K562 (cell line): ENCODE results near the gene ECE2. TPM values are rescaled to one million over a fixed set of nuclear protein-coding genes. Genes with fewer than 3 reads are reported as not detected.
A peak's percentile ranks its signal among the peaks of the same experiment; 100 is the strongest.

Experiments used
- BRF2 ChIP-seq: IDR thresholded peaks from 3 replicates; pipeline ENCODE4 v1.6.1; 2011; ENCODE audit warnings: borderline replicate concordance, mild to moderate bottlenecking; ENCODE audit not compliant: insufficient read length, insufficient read depth
- MGA ChIP-seq: fragments of 450-650 bp; IDR thresholded peaks from 2 replicates; pipeline ENCODE4 v1.6.1; 2016; ENCODE audit warnings: mild to moderate bottlenecking, moderate library complexity
- NFIC ChIP-seq: fragments of 450-650 bp; IDR thresholded peaks from 2 replicates; pipeline ENCODE4 v1.6.1; 2017; ENCODE audit warnings: mild to moderate bottlenecking, inconsistent platforms
- SREBF1 ChIP-seq: fragments of 150-350 bp; IDR thresholded peaks from 2 replicates; pipeline ENCODE4 v1.6.1; 2014; ENCODE audit warnings: antibody characterized with exemption, low read depth, low read length, borderline replicate concordance
- VEZF1 ChIP-seq: fragments of 200-800 bp; sonication (Bioruptor generic); IDR thresholded peaks from 2 replicates; pipeline ENCODE4 v1.6.1; 2017; ENCODE audit warnings: missing genetic modification characterization, missing compliant biosample characterization
- ZNF592 ChIP-seq: fragments of 450-650 bp; IDR thresholded peaks from 2 replicates; pipeline ENCODE4 v1.6.1; 2017; ENCODE audit warnings: antibody characterized with exemption, mild to moderate bottlenecking
- polyA plus RNA-seq, 8 experiments: library from polyadenylated mRNA; depleted of rRNA in 4 of 8; stranded (reverse) in 5 of 8; unstranded in 3 of 8; fragments of >200 nt; fragmentation: Nextera tagmentation in 2 of 8; fragmentation: Illumina TruSeq in 1 of 8; extraction: Ambion mirVana in 2 of 8; extraction: Trizol in 1 of 8; gene quantifications; 2 replicates each; pipeline versions ENCODE4 v1.2.1 to v1.2.3, GENCODE V29; 2011 to 2014; ENCODE audit warnings: inconsistent platforms in 1 of 8, missing spikeins in 1 of 8
- total RNA-seq, 7 experiments: library from RNA; depleted of rRNA in 6 of 7; stranded (reverse); fragments of >200 nt in 6 of 7; fragmentation: Illumina TruSeq in 2 of 7; extraction: Trizol in 2 of 7; gene quantifications; 2 replicates each; pipeline versions ENCODE4 v1.2.1 to v1.2.3, GENCODE V29; 2011 to 2021; ENCODE audit warnings: low replicate concordance in 1 of 7

ECE2 gene
- total and polyA plus RNA-seq, 9 of the 15 experiments (the other 6 are each of a cell fraction or from before 2014, with no cell fraction given), result not detected

- TF ChIP-seq MGA (no peak), NFIC (peak; percentile 28; the same call in 1 of the 2 replicates), BRF2 (no peak), ZNF592 (peak; percentile 38; the same call in 1 of the 2 replicates), VEZF1 (peak; percentile 90), SREBF1 (no peak)
These were observed 39.1 kb downstream of the ECE2 start (continued) for GRCh38 chr3:184314700-184315542.
